Measurements from ENCODE around the gene TOMM20. TPM values are rescaled to one million over a fixed set of nuclear protein-coding genes. Genes with fewer than 3 reads are reported as not detected.
"Not testable (repeated sequence)": the region's sequence is repeated elsewhere in the genome, so short reads cannot be mapped to it uniquely, and the experiment has no call there.

Gene TOMM20
- total and polyA plus RNA-seq, 3 donors from 2014 or later, result 74.7 to 113 (median 80.6) TPM

GRCh38 chr1:235101558-235102258, 26.9 kb downstream of the TOMM20 start:
- H3K27ac ChIP-seq, result no peak overlapping the region
- intact Hi-C loops (cut with DNase I; ENCODE audit: low total_unique reads), result loop anchor here (10.0 kb wide), 1 partner anchor 223 kb away; the partner anchor contains the start of genes ARID4B and GGPS1
- no peak for DNase-seq
- no peaks in the 10 kb centered on the region for H3K36me3 ChIP-seq (ENCODE audit: low read depth, missing control alignments)
- H3K27me3 ChIP-seq, result no peaks in the 10 kb centered on the region
- TF ChIP-seq CTCF (IDR thresholded peaks at IDR 0.05) (no peak), POLR2A (IDR thresholded peaks at IDR 0.05) (no peak)
- no peaks in the 10 kb centered on the region for H3K9me3 ChIP-seq
- WGBS, 2 donors, result 85 to 88% methylated on average over 5 of the region's 5 CpGs
- H3K4me3 ChIP-seq, result no peak overlapping the region
- H3K4me1 ChIP-seq, result peaks cover 6% of the 10 kb centered on the region

- Histone ChIP-seq H3K4me1 (peaks cover 6% of the 10 kb centered on the region), H3K9me3 (no peaks in the 10 kb centered on the region), H3K27me3 (no peaks in the 10 kb centered on the region), H3K36me3 (ENCODE audit: low read depth, missing control alignments) (no peaks in the 10 kb centered on the region), H3K27ac (no peak overlapping the region), H3K4me3 (no peak overlapping the region)
- no peak for TF ChIP-seq CTCF (IDR thresholded peaks at IDR 0.05)
- no peak for TF ChIP-seq POLR2A (IDR thresholded peaks at IDR 0.05)
- WGBS, 2 donors, result 61 to 69% methylated on average over 13 of the region's 13 CpGs
- intact Hi-C loops (cut with DNase I; ENCODE audit: low total_unique reads), result loop anchor here (10.0 kb wide), 1 partner anchor 225 kb away; the partner anchor contains the start of genes ARID4B and GGPS1
- peak; percentile 71 for DNase-seq
These were observed 28.4 kb downstream of the TOMM20 start for GRCh38 chr1:235100194-235100772.

GRCh38 chr1:235098991-235099390, 29.6 kb downstream of the TOMM20 start:
- WGBS, 2 donors, result 93 to 96% methylated on average over 7 to 9 of the region's 9 CpGs
- TF ChIP-seq CTCF (IDR thresholded peaks at IDR 0.05) (no peak), POLR2A (IDR thresholded peaks at IDR 0.05) (no peak)
- no peaks in the 10 kb centered on the region for H3K36me3 ChIP-seq (ENCODE audit: low read depth, missing control alignments)
- no peaks in the 10 kb centered on the region for H3K27me3 ChIP-seq
- H3K9me3 ChIP-seq, result no peaks in the 10 kb centered on the region
- H3K27ac ChIP-seq, result no peak overlapping the region
- DNase-seq, result no peak
- H3K4me1 ChIP-seq, result peaks cover under 1% of the 10 kb centered on the region
- no peak overlapping the region for H3K4me3 ChIP-seq
- intact Hi-C loops (cut with DNase I; ENCODE audit: low total_unique reads), result no loop called here

GRCh38 chr1:235098547-235098946, 30.1 kb downstream of the TOMM20 start:
- peaks cover 2% of the 10 kb centered on the region for H3K4me1 ChIP-seq
- no peak for DNase-seq
- H3K4me3 ChIP-seq, result no peak overlapping the region
- no peaks in the 10 kb centered on the region for H3K9me3 ChIP-seq
- intact Hi-C loops (cut with DNase I; ENCODE audit: low total_unique reads), result no loop called here
- TF ChIP-seq POLR2A (IDR thresholded peaks at IDR 0.05) (no peak), CTCF (IDR thresholded peaks at IDR 0.05) (no peak)
- WGBS, 2 donors, result 89 to 94% methylated on average over 6 of the region's 6 CpGs
- no peaks in the 10 kb centered on the region for H3K36me3 ChIP-seq (ENCODE audit: low read depth, missing control alignments)
- H3K27me3 ChIP-seq, result no peaks in the 10 kb centered on the region
- H3K27ac ChIP-seq, result no peak overlapping the region

GRCh38 chr1:235097501-235097900, 31.1 kb downstream of the TOMM20 start:
- intact Hi-C loops (cut with DNase I; ENCODE audit: low total_unique reads); H3K27ac ChIP-seq; DNase-seq: not testable (repeated sequence)

More at GRCh38 chr1:235097501-235097900, 31.1 kb downstream of the TOMM20 start:
- not testable (repeated sequence) for H3K4me1 ChIP-seq; H3K9me3 ChIP-seq; H3K4me3 ChIP-seq; H3K36me3 ChIP-seq (ENCODE audit: low read depth, missing control alignments); H3K27me3 ChIP-seq
- WGBS, 2 donors, result 89 to 91% methylated on average over 14 of the region's 14 CpGs

Measured in testis (tissue), 3 donors.